Activated CD4-positive, CD25-positive, alpha-beta regulatory T cell treated with anti-CD3 and anti-CD28 coated beads, Interleukin-2, amount 50 U/mL, for 24 hours (primary cell): ENCODE data around the gene CDC7.
A peak's percentile ranks its signal among the peaks of the same experiment; 100 is the strongest.
"Not testable (repeated sequence)": the region's sequence is repeated elsewhere in the genome, so short reads cannot be mapped to it uniquely, and the experiment has no call there.

ENCODE experiments used
- ATAC-seq, 2 donors: fragments of 150-1000 bp; cut with Tn5 transposase; one replicate each; pipeline ENCODE4 v1.10.0; 2021; ENCODE audit warnings: mild to moderate bottlenecking in 1 of 2, moderate library complexity in 1 of 2

Gene CDC7

GRCh38 chr1:91500756-91501522, at the start of gene CDC7:
TSS of gene CDC7 (plus strand) at chr1:91500851. CDS start at chr1:91501717, 866 bp downstream.
- ATAC-seq = peak; percentile 84 to 85

- ATAC-seq = no peak
Measured at GRCh38 chr1:91454136-91454535, 46.5 kb upstream of the CDC7 start.

- ATAC-seq = no peak
Measured at GRCh38 chr1:91455334-91455733, 45.3 kb upstream of the CDC7 start.

- no peak for ATAC-seq
Measured at GRCh38 chr1:91455896-91456295, 44.8 kb upstream of the CDC7 start.

GRCh38 chr1:91465350-91465749, 35.3 kb upstream of the CDC7 start:
- not testable (repeated sequence) for ATAC-seq

GRCh38 chr1:91476533-91477217, 24.0 kb upstream of the CDC7 start:
- no peak for ATAC-seq

- no peak for ATAC-seq
Measured at GRCh38 chr1:91487469-91487868, 13.2 kb upstream of the CDC7 start.

GRCh38 chr1:91490501-91490900, 10.2 kb upstream of the CDC7 start:
- ATAC-seq = no peak

GRCh38 chr1:91498035-91498434, 2.6 kb upstream of the CDC7 start:
- no peak for ATAC-seq

- ATAC-seq = no peak
Measured at GRCh38 chr1:91498498-91499245, 2.0 kb upstream of the CDC7 start.

- ATAC-seq = no peak
Measured at GRCh38 chr1:91499346-91499745, 1.3 kb upstream of the CDC7 start.

GRCh38 chr1:91499904-91500755, 521 bp upstream of the CDC7 start:
- ATAC-seq = no peak

GRCh38 chr1:91501523-91501851, 836 bp downstream of the CDC7 start:
- no peak for ATAC-seq

GRCh38 chr1:91501971-91502671, 1.5 kb downstream of the CDC7 start:
- ATAC-seq = no peak

GRCh38 chr1:91502672-91503184, 2.1 kb downstream of the CDC7 start:
- ATAC-seq = no peak

- no peak for ATAC-seq
Measured at GRCh38 chr1:91503332-91503900, 2.8 kb downstream of the CDC7 start.

GRCh38 chr1:91503975-91504530, 3.4 kb downstream of the CDC7 start:
- ATAC-seq = no peak

GRCh38 chr1:91505086-91505485, 4.4 kb downstream of the CDC7 start:
- no peak for ATAC-seq

GRCh38 chr1:91506071-91506470, 5.4 kb downstream of the CDC7 start:
- ATAC-seq = no peak

GRCh38 chr1:91507328-91507727, 6.7 kb downstream of the CDC7 start:
- no peak for ATAC-seq

- ATAC-seq = no peak
Measured at GRCh38 chr1:91510754-91511153, 10.1 kb downstream of the CDC7 start.
